Peyer's patch (tissue), 4 donors: ENCODE results near the gene LTO1. TPM values are rescaled to one million over a fixed set of nuclear protein-coding genes. Genes with fewer than 3 reads are reported as not detected.

Experiments used
- DNase-seq, 3 donors: peaks; one replicate each; pipeline ENCODE4 v3.0.0-alpha.2; 2017 to 2019
- H3K27ac ChIP-seq, 4 donors: fragments of 200-600 bp; sonication (generic); one replicate each; pipeline ENCODE4 v1.5.1; 2016 to 2019
- H3K27me3 ChIP-seq, 2 donors: fragments of 200-600 bp; sonication (generic); one replicate each; pipeline ENCODE4 v1.5.1; 2019
- H3K36me3 ChIP-seq, 3 donors: fragments of 200-600 bp; sonication (generic); one replicate each; pipeline ENCODE4 v1.5.1; 2016 to 2019
- H3K4me1 ChIP-seq, 4 donors: fragments of 200-600 bp; sonication (generic); one replicate each; pipeline ENCODE4 v1.5.1; 2016 to 2019
- H3K4me3 ChIP-seq, 4 donors: fragments of 200-600 bp; sonication (generic); 1 replicate in 3 of 4; 2 replicates in 1 of 4; pipeline ENCODE4 v1.5.1; 2016 to 2019; ENCODE audit warnings: mild to moderate bottlenecking in 1 of 4
- H3K9me3 ChIP-seq, 4 donors: fragments of 200-600 bp; sonication (generic); one replicate each; pipeline ENCODE4 v1.5.1; 2016 to 2019; ENCODE audit warnings: mild to moderate bottlenecking in 1 of 4
- CTCF ChIP-seq, 6 experiments: fragments of 450-650 bp in 4 of 6; fragments of 200-600 bp in 2 of 6; sonication (generic) in 1 of 6; IDR thresholded peaks; one replicate each; pipeline ENCODE4 v1.5.1; 2017 to 2019; ENCODE audit warnings: antibody characterized with exemption in 6 of 6, mild to moderate bottlenecking in 3 of 6, moderate library complexity in 1 of 6
- POLR2A ChIP-seq, 2 donors: fragments of 450-650 bp; IDR thresholded peaks; one replicate each; pipeline ENCODE4 v1.5.1; 2017; ENCODE audit warnings: antibody characterized with exemption in 2 of 2, mild to moderate bottlenecking in 2 of 2, moderate library complexity in 2 of 2
- total RNA-seq, 4 donors: library from RNA; depleted of rRNA; stranded (reverse); fragments of >200 nt; gene quantifications; one replicate each; pipeline ENCODE4 v1.1.0, GENCODE V29; 2016

The LTO1 gene
- total RNA-seq, 4 donors from 2014 or later, result 22.1 to 50.3 (median 36.6) TPM

GRCh38 chr11:69686452-69686851 is 11.3 kb upstream of the LTO1 start:
- Histone ChIP-seq H3K27ac (no peak overlapping the region), H3K9me3 (peaks cover 0 to under 1% (median 0%) of the 10 kb centered on the region in 4 donors), H3K36me3 (no peaks in the 10 kb centered on the region), H3K4me3 (no peak overlapping the region), H3K27me3 (no peaks in the 10 kb centered on the region), H3K4me1 (peaks cover 0 to 4% (median 2%) of the 10 kb centered on the region in 4 donors)
- DNase-seq, result no peak
- TF ChIP-seq CTCF (IDR thresholded peaks at IDR 0.05) (no peak), POLR2A (IDR thresholded peaks at IDR 0.05) (no peak)

- no peak overlapping the region for H3K4me3 ChIP-seq
These were observed 10.2 kb upstream of the LTO1 start for GRCh38 chr11:69685348-69685747.

GRCh38 chr11:69684651-69685050 is 9.5 kb upstream of the LTO1 start:
- H3K4me3 ChIP-seq, result no peak overlapping the region
- peaks cover 0 to 4% (median 2%) of the 10 kb centered on the region in 4 donors for H3K4me1 ChIP-seq
- no peaks in the 10 kb centered on the region for H3K36me3 ChIP-seq
- DNase-seq, result no peak
- TF ChIP-seq POLR2A (IDR thresholded peaks at IDR 0.05), result no peak
- no peak for TF ChIP-seq CTCF (IDR thresholded peaks at IDR 0.05)
- H3K27me3 ChIP-seq, result no peaks in the 10 kb centered on the region
- H3K27ac ChIP-seq, result no peak overlapping the region
- H3K9me3 ChIP-seq, result no peaks in the 10 kb centered on the region

More at GRCh38 chr11:69685348-69685747, 10.2 kb upstream of the LTO1 start:
- H3K27ac ChIP-seq, result no peak overlapping the region
- TF ChIP-seq CTCF (IDR thresholded peaks at IDR 0.05) (no peak), POLR2A (IDR thresholded peaks at IDR 0.05) (no peak)
- H3K9me3 ChIP-seq, result no peaks in the 10 kb centered on the region
- H3K36me3 ChIP-seq, result no peaks in the 10 kb centered on the region
- peaks cover 0 to 4% (median 2%) of the 10 kb centered on the region in 4 donors for H3K4me1 ChIP-seq
- DNase-seq, result no peak
- H3K27me3 ChIP-seq, result no peaks in the 10 kb centered on the region

GRCh38 chr11:69683764-69684333 is 8.7 kb upstream of the LTO1 start:
- no peaks in the 10 kb centered on the region for H3K36me3 ChIP-seq
- H3K4me1 ChIP-seq, result peaks cover 0 to 4% (median 2%) of the 10 kb centered on the region in 4 donors
- no peaks in the 10 kb centered on the region for H3K9me3 ChIP-seq
- no peak overlapping the region for H3K4me3 ChIP-seq
- H3K27ac ChIP-seq, result no peak overlapping the region
- TF ChIP-seq POLR2A (IDR thresholded peaks at IDR 0.05), result no peak
- TF ChIP-seq CTCF (IDR thresholded peaks at IDR 0.05), result peak in 4 of 6 experiments; percentile 25 to 58 (median 52)
- DNase-seq, result peak in 1 of 3 donors; percentile 59
- H3K27me3 ChIP-seq, result no peaks in the 10 kb centered on the region

GRCh38 chr11:69682681-69683326 is 7.7 kb upstream of the LTO1 start:
- Histone ChIP-seq H3K27me3 (no peaks in the 10 kb centered on the region), H3K9me3 (no peaks in the 10 kb centered on the region), H3K4me1 (peaks cover 0 to 4% (median 2%) of the 10 kb centered on the region in 4 donors), H3K27ac (no peak overlapping the region), H3K4me3 (no peak overlapping the region), H3K36me3 (no peaks in the 10 kb centered on the region)
- TF ChIP-seq POLR2A (IDR thresholded peaks at IDR 0.05) (no peak), CTCF (IDR thresholded peaks at IDR 0.05) (no peak)
- no peak for DNase-seq
